T-cell (primary cell): ENCODE measurements around the gene TIAM2. TPM values are rescaled to one million over a fixed set of nuclear protein-coding genes. Genes with fewer than 3 reads are reported as not detected.
"Not testable (repeated sequence)": the region's sequence is repeated elsewhere in the genome, so short reads cannot be mapped to it uniquely, and the experiment has no call there.

Experiments used
- ATAC-seq, 4 experiments: fragments of 200-7000 bp in 3 of 4; fragments of 150-1000 bp in 1 of 4; cut with Tn5 transposase; replicated peaks in 1 of 4; 1 replicate in 3 of 4; 2 replicates in 1 of 4; pipeline ENCODE4 v1.10.0; 2021; ENCODE audit warnings: moderate library complexity in 3 of 4, mild to moderate bottlenecking in 2 of 4, moderate number of reproducible peaks in 1 of 4
- CTCF ChIA-PET, 2 donors: fragments of 300-600 bp; sonication (Branson Sonifier 250); formaldehyde crosslinking; loops; one replicate each; lab custom pipeline; 2022; ENCODE audit warnings: antibody characterized with exemption in 2 of 2; lab: Charles Lee
- POLR2A ChIA-PET, 2 donors: fragments of 300-600 bp; sonication (Branson Sonifier 250); formaldehyde crosslinking; loops; one replicate each; lab custom pipeline; 2022; ENCODE audit warnings: antibody characterized with exemption in 2 of 2; lab: Charles Lee
- DNase-seq, 35 experiments: peaks; one replicate each; pipeline versions ENCODE4 v3.0.0 to v3.0.0-alpha.2; 2013 to 2023
- H3K27ac ChIP-seq: one replicate; pipeline ENCODE4 v1.5.1; 2013; ENCODE audit warnings: low read length
- H3K27me3 ChIP-seq, 2 experiments: replicated peaks in 1 of 2; 1 replicate in 1 of 2; 2 replicates in 1 of 2; pipeline versions ENCODE4 v1.6.1 to v1.7.0; 2013; ENCODE audit warnings: low read length in 1 of 2, mixed read lengths in 1 of 2; ENCODE audit not compliant: control insufficient read depth in 2 of 2, insufficient read depth in 2 of 2; ENCODE audit errors: extremely low read depth in 1 of 2
- H3K36me3 ChIP-seq, 2 donors: 1 replicate in 1 of 2; 2 replicates in 1 of 2; pipeline versions ENCODE4 v1.6.1 to v1.7.0; 2013; ENCODE audit warnings: low read length in 1 of 2; ENCODE audit not compliant: control insufficient read depth in 2 of 2, insufficient read depth in 1 of 2; ENCODE audit errors: extremely low read depth in 1 of 2
- H3K4me1 ChIP-seq, 2 experiments: 1 replicate in 1 of 2; 2 replicates in 1 of 2; pipeline versions ENCODE4 v1.6.1 to v1.7.0; 2013; ENCODE audit warnings: low read length in 2 of 2, mixed read lengths in 1 of 2; ENCODE audit not compliant: insufficient read depth in 2 of 2, control insufficient read depth in 1 of 2; ENCODE audit errors: extremely low read depth in 1 of 2
- H3K4me3 ChIP-seq, 2 donors: 1 replicate in 1 of 2; 2 replicates in 1 of 2; pipeline versions ENCODE4 v1.5.1 to v1.7.0; 2013; ENCODE audit warnings: mild to moderate bottlenecking in 2 of 2, low read length in 1 of 2, moderate library complexity in 1 of 2; ENCODE audit not compliant: control insufficient read depth in 1 of 2; ENCODE audit errors: extremely low read depth in 1 of 2
- H3K9me3 ChIP-seq: 2 replicates; pipeline ENCODE4 v1.7.0; 2013
- H3K27ac Mint-ChIP-seq, 2 donors: one replicate each; pipeline ENCODE4 v1.8.0; 2020 to 2021; ENCODE audit warnings: mild to moderate bottlenecking in 2 of 2, mixed read lengths in 2 of 2
- H3K27me3 Mint-ChIP-seq, 2 donors: one replicate each; pipeline ENCODE4 v1.8.0; 2021 to 2022; ENCODE audit warnings: mixed read lengths in 2 of 2
- H3K36me3 Mint-ChIP-seq: one replicate; pipeline ENCODE4 v1.8.0; 2021; ENCODE audit warnings: mixed read lengths
- H3K4me1 Mint-ChIP-seq, 3 donors: one replicate each; pipeline ENCODE4 v1.8.0; 2020 to 2022; ENCODE audit warnings: mixed read lengths in 3 of 3, mild to moderate bottlenecking in 1 of 3
- H3K4me3 Mint-ChIP-seq, 3 donors: one replicate each; pipeline ENCODE4 v1.8.0; 2020 to 2022; ENCODE audit warnings: mild to moderate bottlenecking in 3 of 3, mixed read lengths in 3 of 3, moderate library complexity in 3 of 3
- H3K9me3 Mint-ChIP-seq, 3 donors: one replicate each; pipeline ENCODE4 v1.8.0; 2020 to 2022; ENCODE audit warnings: mixed read lengths in 3 of 3
- WGBS: methylation state at CpG from one replicate; pipeline ENCODE4 v1.1.5; 2013; ENCODE audit warnings: missing lambda C conversion rate; ENCODE audit not compliant: insufficient coverage; 5-methylcytosine and 5-hydroxymethylcytosine counted together
- total RNA-seq, 35 experiments: library from RNA in 6 of 35; stranded (reverse) in 6 of 35; fragments of 120-200 nt in 1 of 35; gene quantifications; one replicate each; pipeline versions ENCODE4 v1.2.1 to v1.2.4 and lab custom pipeline; 2013 to 2026

The TIAM2 gene
- total RNA-seq, 5 donors from 2014 or later (not counting 1 experiment from before 2014, with no cell fraction given), result 4.6 to 7.1 (median 6.8) TPM

DNA sequence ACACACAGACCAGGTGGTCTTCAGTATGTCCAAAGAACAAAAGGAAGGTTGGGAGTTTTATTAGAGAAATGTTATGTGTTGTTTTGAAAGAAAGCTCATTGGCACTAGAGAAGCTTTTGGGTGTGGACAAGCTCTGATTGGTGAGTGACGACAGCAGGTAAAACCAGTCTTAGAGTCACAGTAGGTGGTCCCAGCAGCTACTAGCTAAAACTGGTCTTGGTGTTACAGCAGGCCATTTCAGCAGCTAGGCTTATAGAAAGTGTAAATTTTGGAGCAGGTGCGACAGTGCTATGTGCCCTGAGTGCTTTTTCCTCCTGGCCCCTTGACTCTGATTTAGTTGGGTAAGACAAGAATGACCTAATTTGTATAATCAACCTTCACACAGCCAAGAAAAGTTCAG lies 272.3 kb downstream of the TIAM2 start:
- Mint-ChIP-seq H3K27me3 (no peaks in the 10 kb centered on the region), H3K4me1 (peaks cover 10 to 16% (median 13%) of the 10 kb centered on the region in 3 donors), H3K4me3 (no peak overlapping the region), H3K27ac (peak overlapping the region in 1 of 2 donors; percentile 9), H3K36me3 (peaks cover 49% of the 10 kb centered on the region), H3K9me3 (no peaks in the 10 kb centered on the region)
- ChIA-PET POLR2A (interaction anchor here (0.6 kb wide), 2 partner anchors 224 to 326 kb away, joined by 3 to 15 read pairs; no protein-coding TSS in a partner anchor), CTCF (no interaction called here)
- H3K4me3 ChIP-seq, result no peak overlapping the region
- no peaks in the 10 kb centered on the region for H3K9me3 ChIP-seq
- no peak for DNase-seq
- no peaks in the 10 kb centered on the region for H3K4me1 ChIP-seq
- ATAC-seq, result no peak
- 100% methylated on average over 1 of the region's 2 CpGs for WGBS
- H3K36me3 ChIP-seq, result peaks cover 6 to 26% of the 10 kb centered on the region in 2 donors
- H3K27me3 ChIP-seq, result no peaks in the 10 kb centered on the region
- H3K27ac ChIP-seq, result no peak overlapping the region

- DNase-seq (peak in 5 of 35 experiments; percentile 2 to 50 (median 13)), ATAC-seq (peak in 2 of 4 experiments; percentile 43 to 45)
- not testable (repeated sequence) for H3K4me3 Mint-ChIP-seq, H3K27me3 ChIP-seq, H3K4me3 ChIP-seq, H3K27me3 Mint-ChIP-seq, H3K9me3 ChIP-seq, H3K27ac ChIP-seq, H3K4me1 ChIP-seq, H3K9me3 Mint-ChIP-seq
- ChIA-PET CTCF (interaction anchor here (0.5 to 1.0 kb wide), 4 partner anchors 10 to 790 kb away, joined by 3 to 4 read pairs (median 3); no protein-coding TSS in a partner anchor), POLR2A (interaction anchor here in 1 of 2 donors (0.6 kb wide), 1 partner anchor 327 kb away, joined by 3 read pairs; no protein-coding TSS in a partner anchor)
- H3K27ac Mint-ChIP-seq, result peak overlapping the region in 1 of 2 donors; percentile 13
- peaks cover 6 to 30% of the 10 kb centered on the region in 2 donors for H3K36me3 ChIP-seq
- H3K4me1 Mint-ChIP-seq, result peaks cover 10 to 15% (median 14%) of the 10 kb centered on the region in 3 donors
- 94% methylated on average over 1 of the region's 5 CpGs for WGBS
- peaks cover 48% of the 10 kb centered on the region for H3K36me3 Mint-ChIP-seq
These were observed 273.2 kb downstream of the TIAM2 start for GRCh38 chr6:155268088-155268867.

DNA sequence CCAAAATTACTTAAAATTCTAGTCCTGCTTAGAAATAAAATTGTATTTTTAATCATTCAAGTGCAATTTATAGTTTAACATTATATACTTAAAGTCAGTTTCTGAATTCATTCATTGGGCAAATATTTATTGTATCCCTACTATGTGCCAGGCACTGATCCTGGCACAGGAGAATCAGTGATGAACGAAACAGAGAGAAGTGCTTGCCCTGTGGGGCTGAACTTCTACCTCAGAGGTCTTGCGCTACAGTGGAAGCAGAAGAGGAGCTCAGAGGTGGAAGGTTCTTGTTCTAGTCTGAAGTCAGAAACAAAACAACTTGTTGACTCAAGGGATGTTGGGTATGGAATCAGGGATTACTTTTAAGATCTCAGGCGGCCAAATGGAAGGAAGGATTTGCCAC lies 274.6 kb downstream of the TIAM2 start:
- peaks cover 47% of the 10 kb centered on the region for H3K36me3 Mint-ChIP-seq
- WGBS, result 97% methylated on average over 3 of the region's 3 CpGs
- H3K9me3 Mint-ChIP-seq, result no peaks in the 10 kb centered on the region
- no peaks in the 10 kb centered on the region for H3K27me3 Mint-ChIP-seq
- DNase-seq (no peak), ATAC-seq (no peak)
- H3K9me3 ChIP-seq, result no peaks in the 10 kb centered on the region
- H3K27me3 ChIP-seq, result no peaks in the 10 kb centered on the region
- H3K4me1 Mint-ChIP-seq, result peaks cover 14 to 20% (median 20%) of the 10 kb centered on the region in 3 donors
- peaks cover 3 to 36% of the 10 kb centered on the region in 2 donors for H3K36me3 ChIP-seq
- no peak overlapping the region for H3K4me3 Mint-ChIP-seq
- ChIA-PET CTCF (no interaction called here), POLR2A (no interaction called here)
- no peaks in the 10 kb centered on the region for H3K4me1 ChIP-seq
- H3K27ac Mint-ChIP-seq, result peak overlapping the region in 1 of 2 donors; percentile 5
- H3K27ac ChIP-seq, result no peak overlapping the region
- H3K4me3 ChIP-seq, result no peak overlapping the region

- WGBS, result no CpG with 5 or more reads among the region's 7 CpGs
- DNase-seq, result no peak
- Mint-ChIP-seq H3K27ac (no peak overlapping the region), H3K4me1 (peaks cover 14 to 20% (median 20%) of the 10 kb centered on the region in 3 donors), H3K36me3 (peaks cover 45% of the 10 kb centered on the region), H3K4me3 (no peak overlapping the region), H3K9me3 (no peaks in the 10 kb centered on the region), H3K27me3 (no peaks in the 10 kb centered on the region)
- POLR2A ChIA-PET, result interaction anchor here in 1 of 2 donors (0.5 kb wide), 1 partner anchor 125 kb away, joined by 3 read pairs; no protein-coding TSS in a partner anchor
- Histone ChIP-seq H3K27ac (no peak overlapping the region), H3K36me3 (peaks cover 3 to 34% of the 10 kb centered on the region in 2 donors), H3K9me3 (no peaks in the 10 kb centered on the region), H3K27me3 (no peaks in the 10 kb centered on the region), H3K4me1 (no peaks in the 10 kb centered on the region), H3K4me3 (no peak overlapping the region)
- ATAC-seq, result no peak
- CTCF ChIA-PET, result no interaction called here
These were observed 275.5 kb downstream of the TIAM2 start for GRCh38 chr6:155270561-155271091.

DNA sequence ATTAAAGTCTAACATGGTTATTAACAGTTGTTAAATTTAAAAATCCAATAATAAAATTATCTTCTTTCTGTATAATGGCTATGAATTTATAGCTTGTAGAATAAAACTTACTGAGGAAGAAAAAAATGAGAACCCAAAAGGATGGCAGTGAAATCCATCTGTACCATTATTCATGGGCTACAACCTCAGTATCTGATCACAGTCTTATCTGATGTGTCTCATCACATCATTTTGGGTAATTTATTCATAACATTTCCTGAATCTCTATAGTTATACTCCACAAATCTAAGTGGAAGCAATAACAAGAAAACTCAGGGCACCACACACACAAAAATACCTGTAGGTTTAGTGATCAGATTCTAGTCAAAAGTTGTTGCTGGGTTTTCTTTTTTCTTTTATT lies 276.0 kb downstream of the TIAM2 start:
- no peak for DNase-seq
- no peaks in the 10 kb centered on the region for H3K4me1 ChIP-seq
- H3K36me3 ChIP-seq, result peaks cover 9 to 39% of the 10 kb centered on the region in 2 donors
- Mint-ChIP-seq H3K4me3 (no peak overlapping the region), H3K27ac (no peak overlapping the region), H3K27me3 (no peaks in the 10 kb centered on the region), H3K36me3 (peaks cover 45% of the 10 kb centered on the region), H3K4me1 (peaks cover 14 to 20% (median 20%) of the 10 kb centered on the region in 3 donors), H3K9me3 (no peaks in the 10 kb centered on the region)
- H3K9me3 ChIP-seq, result no peaks in the 10 kb centered on the region
- no peaks in the 10 kb centered on the region for H3K27me3 ChIP-seq
- ChIA-PET CTCF (interaction anchor here in 1 of 2 donors (1.3 kb wide), 1 partner anchor 10 kb away, joined by 4 read pairs; no protein-coding TSS in a partner anchor), POLR2A (interaction anchor here in 1 of 2 donors (0.5 kb wide), 1 partner anchor 124 kb away, joined by 3 read pairs; no protein-coding TSS in a partner anchor)
- ATAC-seq, result no peak
- no peak overlapping the region for H3K4me3 ChIP-seq
- no peak overlapping the region for H3K27ac ChIP-seq
